Activated naive CD4-positive, alpha-beta T cell treated with anti-CD3 and anti-CD28 coated beads, Interleukin-2, amount 10 ng/mL, durations not matched to agents 7 days and 5 days (primary cell): ENCODE results near the gene RNF175.

Experiments
- CTCF ChIA-PET: fragments of 350-600 bp; sonication (Branson Sonifier 250); formaldehyde crosslinking; loops from one replicate; lab custom pipeline; 2021; ENCODE audit warnings: antibody characterized with exemption; lab: Charles Lee
- DNase-seq: peaks from one replicate; pipeline ENCODE4 v3.0.0-alpha.2; 2020
- H3K27ac Mint-ChIP-seq: one replicate; pipeline ENCODE4 v1.8.0; 2021; ENCODE audit warnings: mild to moderate bottlenecking, moderate library complexity, mixed read lengths
- H3K27me3 Mint-ChIP-seq: one replicate; pipeline ENCODE4 v1.8.0; 2021; ENCODE audit warnings: mild to moderate bottlenecking, mixed read lengths
- H3K36me3 Mint-ChIP-seq: one replicate; pipeline ENCODE4 v1.8.0; 2021; ENCODE audit warnings: mixed read lengths
- H3K4me1 Mint-ChIP-seq: one replicate; pipeline ENCODE4 v1.8.0; 2021; ENCODE audit warnings: mixed read lengths
- H3K4me3 Mint-ChIP-seq: one replicate; pipeline ENCODE4 v1.8.0; 2021; ENCODE audit warnings: mild to moderate bottlenecking, moderate library complexity, mixed read lengths
- H3K9me3 Mint-ChIP-seq: one replicate; pipeline ENCODE4 v1.8.0; 2021; ENCODE audit warnings: mixed read lengths

RNF175 gene

DNA sequence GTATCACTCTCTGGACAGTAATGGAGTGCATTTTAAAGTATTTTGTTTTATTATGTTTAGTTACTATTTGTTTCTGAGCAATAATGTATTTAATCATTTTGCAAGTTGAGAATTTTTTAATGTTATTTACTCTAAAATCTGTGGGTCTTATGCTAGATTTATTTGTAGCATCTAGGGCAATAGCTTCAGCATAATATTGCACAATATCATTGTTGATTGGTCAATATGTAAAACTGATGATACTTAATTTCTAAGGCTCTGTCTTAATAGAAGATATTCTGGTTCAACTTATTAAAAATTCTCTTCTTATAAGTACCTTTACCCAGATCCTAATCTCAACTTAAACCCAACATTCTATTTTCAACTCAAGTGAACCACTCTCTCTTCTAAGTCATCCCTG lies 17.6 kb upstream of the RNF175 start:
- DNase-seq: no peak
- Mint-ChIP-seq H3K27ac (no peak overlapping the region), H3K36me3 (no peaks in the 10 kb centered on the region), H3K4me1 (no peaks in the 10 kb centered on the region), H3K9me3 (no peaks in the 10 kb centered on the region), H3K4me3 (no peak overlapping the region), H3K27me3 (peaks cover 33% of the 10 kb centered on the region)
- CTCF ChIA-PET: interaction anchor here (1.0 kb wide), 1 partner anchor 8 kb away, joined by 4 read pairs; no protein-coding TSS in a partner anchor

DNA sequence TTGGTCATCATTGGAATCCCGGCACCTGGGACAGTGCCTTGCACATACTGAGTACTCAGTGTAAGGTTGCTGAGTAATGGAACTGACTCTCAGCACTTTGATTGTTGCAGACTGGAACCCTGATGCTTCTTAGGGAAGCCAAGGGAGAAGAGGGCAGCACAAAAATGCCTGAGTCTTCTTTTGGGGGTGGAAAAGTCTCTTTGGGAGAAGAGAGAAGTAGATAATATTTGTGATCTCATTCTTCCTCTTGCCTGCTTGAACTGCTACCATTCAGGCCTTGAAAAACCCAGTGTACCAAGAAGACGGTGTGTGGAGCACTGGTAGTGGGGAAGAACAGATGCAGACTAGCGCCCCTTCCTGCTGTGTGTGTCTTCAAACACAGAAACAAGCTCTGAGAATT lies 16.8 kb upstream of the RNF175 start:
- Mint-ChIP-seq H3K4me1 (no peaks in the 10 kb centered on the region), H3K36me3 (no peaks in the 10 kb centered on the region), H3K27me3 (peaks cover 33% of the 10 kb centered on the region), H3K27ac (no peak overlapping the region), H3K9me3 (no peaks in the 10 kb centered on the region), H3K4me3 (no peak overlapping the region)
- CTCF ChIA-PET: interaction anchor here (1.0 kb wide), 1 partner anchor 9 kb away, joined by 4 read pairs; no protein-coding TSS in a partner anchor
- no peak for DNase-seq

DNA sequence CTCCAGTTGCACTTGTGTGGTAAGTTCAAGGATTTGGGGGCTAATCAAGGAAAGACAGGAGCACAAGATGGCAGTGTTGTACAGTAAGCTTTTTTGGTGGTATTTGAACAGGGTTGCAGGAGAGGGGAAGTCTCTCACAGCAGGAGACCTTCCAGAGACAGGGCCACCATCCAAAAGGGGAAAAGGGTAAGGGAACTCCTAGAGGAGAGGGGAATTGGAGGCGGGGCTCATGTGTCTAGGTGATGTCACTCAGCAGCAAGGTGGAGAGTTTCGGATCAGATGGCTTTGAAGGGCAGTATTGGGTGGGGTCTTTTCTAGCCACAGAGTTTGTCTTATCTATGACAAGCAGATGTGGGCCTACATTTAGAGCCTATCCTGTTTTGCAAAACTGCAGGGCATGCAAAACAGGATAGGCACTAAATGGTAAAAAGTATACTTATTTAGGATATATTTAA lies 13.4 kb upstream of the RNF175 start:
- H3K4me1 Mint-ChIP-seq: no peaks in the 10 kb centered on the region
- no peaks in the 10 kb centered on the region for H3K9me3 Mint-ChIP-seq
- H3K36me3 Mint-ChIP-seq: no peaks in the 10 kb centered on the region
- no peak overlapping the region for H3K27ac Mint-ChIP-seq
- H3K27me3 Mint-ChIP-seq: peaks cover 20% of the 10 kb centered on the region
- H3K4me3 Mint-ChIP-seq: no peak overlapping the region
- CTCF ChIA-PET: no interaction called here
- DNase-seq: no peak

DNA sequence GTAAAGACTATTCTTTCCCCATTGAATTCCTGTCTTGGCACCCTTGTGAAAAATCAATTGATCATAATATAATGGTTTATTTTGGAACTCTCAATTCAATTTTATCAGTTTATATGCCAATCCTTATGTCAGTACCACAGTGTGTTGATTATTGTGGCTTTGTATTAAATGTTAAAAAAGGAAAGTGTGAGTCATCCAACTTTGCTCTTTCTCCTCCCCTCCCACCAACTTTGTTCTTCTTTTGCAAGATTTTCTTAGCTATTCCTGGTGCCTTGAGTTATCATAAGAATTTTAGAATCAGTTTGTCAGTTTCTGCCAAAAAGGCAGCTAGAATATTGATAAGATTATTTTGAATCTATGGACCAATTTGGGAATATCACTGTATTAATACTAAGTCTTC lies 11.2 kb upstream of the RNF175 start:
- Mint-ChIP-seq H3K9me3 (no peaks in the 10 kb centered on the region), H3K27ac (no peak overlapping the region), H3K4me3 (no peak overlapping the region), H3K27me3 (peaks cover 11% of the 10 kb centered on the region), H3K36me3 (no peaks in the 10 kb centered on the region), H3K4me1 (no peaks in the 10 kb centered on the region)
- CTCF ChIA-PET: no interaction called here
- DNase-seq: no peak

DNA sequence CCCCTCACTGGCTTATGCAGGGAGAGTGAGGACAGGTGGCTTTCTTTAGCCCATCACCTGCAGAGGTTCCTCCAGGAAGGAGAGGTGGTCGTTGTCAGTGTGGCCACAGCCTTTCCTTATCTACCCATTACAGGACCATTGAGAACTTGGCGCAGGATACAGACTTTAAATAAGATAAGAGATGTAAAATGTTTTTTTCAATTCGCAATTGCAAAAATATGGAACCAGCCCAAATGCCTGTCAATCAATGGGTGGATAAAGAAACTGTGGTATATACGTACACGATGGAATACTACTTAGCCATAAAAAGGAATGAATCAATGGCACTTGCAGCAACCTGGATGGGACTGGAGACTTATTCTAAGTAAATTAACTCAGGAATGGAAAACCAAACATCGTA lies 6.9 kb upstream of the RNF175 start:
- H3K4me1 Mint-ChIP-seq: no peaks in the 10 kb centered on the region
- no peak overlapping the region for H3K27ac Mint-ChIP-seq
- H3K9me3 Mint-ChIP-seq: no peaks in the 10 kb centered on the region
- CTCF ChIA-PET: no interaction called here
- DNase-seq: no peak
- H3K27me3 Mint-ChIP-seq: peaks cover 10% of the 10 kb centered on the region
- no peak overlapping the region for H3K4me3 Mint-ChIP-seq
- no peaks in the 10 kb centered on the region for H3K36me3 Mint-ChIP-seq

DNA sequence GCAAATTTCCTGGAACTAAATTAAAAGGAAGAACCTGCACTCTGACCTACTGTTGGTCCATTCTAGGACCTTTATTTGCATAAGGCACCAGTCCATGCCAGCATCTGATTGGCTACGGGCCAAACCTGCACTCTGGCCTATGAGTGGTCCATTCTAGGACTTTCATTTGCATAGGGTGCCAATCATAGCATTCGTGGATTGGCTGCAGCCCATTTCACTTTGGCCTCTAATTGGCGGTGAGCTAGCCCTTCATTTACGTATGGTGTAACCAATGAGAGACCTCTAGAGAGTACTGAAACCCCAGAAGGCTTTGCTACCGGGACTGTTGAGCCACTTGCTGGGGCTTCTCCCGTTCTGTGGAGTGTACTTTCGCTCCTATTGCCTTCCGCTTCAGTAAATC lies 6.1 kb upstream of the RNF175 start:
- Mint-ChIP-seq H3K27ac (no peak overlapping the region), H3K36me3 (no peaks in the 10 kb centered on the region), H3K27me3 (peaks cover 13% of the 10 kb centered on the region), H3K4me1 (no peaks in the 10 kb centered on the region), H3K4me3 (no peak overlapping the region), H3K9me3 (no peaks in the 10 kb centered on the region)
- CTCF ChIA-PET: no interaction called here
- no peak for DNase-seq

DNA sequence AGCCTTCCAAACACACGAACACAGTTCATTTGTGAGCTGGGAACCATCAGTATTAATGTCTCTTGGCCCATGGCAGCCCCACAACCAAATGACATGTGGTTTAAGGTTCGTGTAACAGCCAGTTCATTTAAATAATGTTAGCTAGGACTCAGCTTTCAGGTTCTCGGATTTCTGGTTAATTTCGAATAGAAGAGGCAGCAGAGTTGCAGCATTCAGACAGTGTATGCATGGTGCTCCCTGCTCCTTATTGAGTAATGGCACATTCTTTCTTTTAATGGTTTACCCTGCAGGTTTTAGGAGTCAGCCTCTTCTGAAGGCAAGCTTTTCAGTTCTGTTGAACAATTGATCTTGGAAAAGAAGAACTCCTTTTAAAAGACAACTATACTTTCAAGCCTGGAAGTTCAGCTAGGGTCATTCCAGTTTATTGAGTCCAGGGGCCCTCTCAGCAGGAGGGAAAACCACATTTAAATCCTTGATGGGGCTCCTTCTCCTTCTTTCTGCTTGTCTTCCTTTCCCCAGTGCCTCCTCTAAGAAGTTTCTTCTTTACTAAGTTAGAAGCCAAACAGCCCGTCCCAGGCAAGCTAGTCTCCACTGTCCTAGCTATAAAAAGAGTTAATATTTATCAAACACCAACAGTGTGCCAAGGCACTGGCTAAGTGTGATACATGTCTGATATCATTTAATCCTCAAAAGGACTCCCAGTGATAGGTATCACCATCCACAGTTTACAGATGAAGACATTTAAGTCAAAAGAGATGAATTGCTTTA lies 5.0 kb upstream of the RNF175 start:
- Mint-ChIP-seq H3K27me3 (peaks cover 23% of the 10 kb centered on the region), H3K4me1 (no peaks in the 10 kb centered on the region), H3K9me3 (no peaks in the 10 kb centered on the region), H3K27ac (no peak overlapping the region), H3K36me3 (no peaks in the 10 kb centered on the region), H3K4me3 (no peak overlapping the region)
- CTCF ChIA-PET: interaction anchor here (1.1 to 2.4 kb wide), 2 partner anchors 116 to 120 kb away, joined by 4 to 11 read pairs; no protein-coding TSS in a partner anchor
- DNase-seq: no peak

DNA sequence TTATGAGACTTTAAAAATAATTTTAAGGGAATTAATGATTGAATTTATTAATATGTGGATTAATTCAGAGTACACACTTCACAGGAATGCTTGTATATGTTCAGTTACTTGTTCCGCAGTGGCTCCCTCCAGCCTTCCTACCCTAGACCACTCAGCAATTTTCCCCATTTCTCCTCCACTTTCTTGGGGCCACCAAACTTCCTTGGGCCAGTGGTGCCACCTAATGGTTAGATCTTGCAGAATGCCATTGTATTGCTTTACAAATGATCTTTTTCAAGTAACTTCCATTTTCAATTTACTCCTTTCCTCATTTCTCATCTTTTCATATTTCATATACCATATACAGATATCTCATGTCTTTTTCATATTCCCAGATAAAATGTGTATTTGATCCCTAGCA lies 3.6 kb upstream of the RNF175 start:
- Mint-ChIP-seq H3K9me3 (no peaks in the 10 kb centered on the region), H3K4me1 (peaks cover 4% of the 10 kb centered on the region), H3K4me3 (no peak overlapping the region), H3K27me3 (peaks cover 35% of the 10 kb centered on the region), H3K36me3 (no peaks in the 10 kb centered on the region), H3K27ac (no peak overlapping the region)
- CTCF ChIA-PET: interaction anchor here (0.8 to 2.4 kb wide), 3 partner anchors 13 to 119 kb away, joined by 3 to 11 read pairs (median 4); no protein-coding TSS in a partner anchor
- DNase-seq: peak; percentile 32

DNA sequence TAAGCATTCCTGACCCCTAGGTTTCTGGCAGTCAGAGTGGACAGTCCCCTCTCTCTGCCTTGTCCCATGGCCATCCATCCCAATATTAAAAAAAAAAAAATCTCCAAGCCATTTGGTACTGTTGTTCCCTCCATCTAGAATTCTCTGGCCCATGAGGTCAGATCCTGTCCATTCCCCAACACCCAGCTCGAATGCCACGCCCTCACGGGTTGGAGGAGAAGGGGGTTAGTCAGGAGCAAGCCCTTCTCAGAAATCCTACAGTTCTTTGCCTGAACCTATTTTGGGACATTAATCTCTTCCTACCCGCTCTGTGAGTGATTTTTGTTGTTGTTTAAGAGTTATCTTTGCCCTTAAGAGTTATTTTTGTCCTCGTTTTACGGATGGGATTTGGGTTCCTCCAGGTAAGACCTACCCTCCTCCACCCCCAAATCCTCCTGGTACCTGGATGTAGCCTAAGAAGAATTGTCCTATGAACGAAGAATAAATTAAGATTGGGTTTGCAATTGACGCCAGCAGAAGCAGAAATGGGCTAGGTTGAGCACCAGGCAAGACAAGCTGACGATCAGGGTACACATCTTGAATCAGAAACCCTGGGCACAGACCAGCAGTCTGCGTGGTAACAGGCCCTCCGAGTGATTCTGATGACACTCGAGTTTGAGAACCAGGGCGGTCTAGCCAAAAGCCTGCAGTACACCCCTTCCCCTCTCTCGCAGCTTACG lies 977 bp downstream of the RNF175 start:
- DNase-seq: no peak
- H3K4me1 Mint-ChIP-seq: peaks cover 13% of the 10 kb centered on the region
- no peaks in the 10 kb centered on the region for H3K36me3 Mint-ChIP-seq
- H3K9me3 Mint-ChIP-seq: no peaks in the 10 kb centered on the region
- no peak overlapping the region for H3K27ac Mint-ChIP-seq
- CTCF ChIA-PET: no interaction called here
- peaks cover 44% of the 10 kb centered on the region for H3K27me3 Mint-ChIP-seq
- H3K4me3 Mint-ChIP-seq: peak overlapping the region; percentile 37

DNA sequence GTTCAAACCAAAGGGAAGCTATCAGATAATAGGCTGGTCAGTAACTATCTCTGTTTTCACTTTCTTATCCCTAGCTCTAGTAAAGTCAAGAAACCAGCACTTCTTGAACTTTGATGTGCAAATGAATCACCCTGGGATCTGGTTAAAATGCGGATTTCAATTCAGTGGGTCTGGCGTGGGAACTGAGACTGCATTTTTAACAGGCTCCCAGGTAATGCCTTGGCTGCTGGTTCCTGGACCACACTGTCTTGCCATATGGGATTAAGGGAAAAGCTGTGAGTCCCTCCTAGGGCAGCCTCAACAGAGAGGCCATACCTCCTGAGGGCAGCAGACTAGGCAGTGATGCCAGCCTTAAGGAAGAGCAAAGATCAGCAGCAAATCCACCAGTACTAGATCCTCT lies 1.7 kb downstream of the RNF175 start:
- H3K4me1 Mint-ChIP-seq: peaks cover 13% of the 10 kb centered on the region
- H3K9me3 Mint-ChIP-seq: no peaks in the 10 kb centered on the region
- CTCF ChIA-PET: no interaction called here
- H3K4me3 Mint-ChIP-seq: peak overlapping the region; percentile 37
- peaks cover 40% of the 10 kb centered on the region for H3K27me3 Mint-ChIP-seq
- no peak overlapping the region for H3K27ac Mint-ChIP-seq
- H3K36me3 Mint-ChIP-seq: no peaks in the 10 kb centered on the region
- DNase-seq: no peak

DNA sequence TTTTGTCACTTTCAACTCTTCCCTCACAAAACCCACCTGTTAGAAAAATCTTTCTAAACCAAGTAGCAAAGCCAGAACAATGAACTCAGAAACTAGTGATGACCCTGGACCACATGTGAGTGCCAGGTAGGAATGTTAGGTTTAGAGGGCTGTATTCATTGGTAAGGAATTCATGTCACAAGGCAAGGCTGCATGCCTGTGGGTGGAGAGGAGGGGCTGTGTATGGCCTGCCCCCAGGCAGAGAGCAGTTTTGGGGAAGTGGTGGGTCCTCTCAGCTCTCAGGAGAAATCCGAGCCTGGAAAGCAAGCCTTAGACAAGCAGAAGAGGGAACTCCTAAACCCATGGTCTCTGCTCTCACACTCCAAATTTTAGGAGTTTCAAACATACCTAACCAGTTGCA lies 2.4 kb downstream of the RNF175 start:
- no peak overlapping the region for H3K4me3 Mint-ChIP-seq
- DNase-seq: no peak
- H3K36me3 Mint-ChIP-seq: no peaks in the 10 kb centered on the region
- no peak overlapping the region for H3K27ac Mint-ChIP-seq
- CTCF ChIA-PET: interaction anchor here (1.1 kb wide), 1 partner anchor 51 kb away, joined by 4 read pairs; no protein-coding TSS in a partner anchor
- H3K9me3 Mint-ChIP-seq: no peaks in the 10 kb centered on the region
- H3K4me1 Mint-ChIP-seq: peaks cover 13% of the 10 kb centered on the region
- H3K27me3 Mint-ChIP-seq: peaks cover 40% of the 10 kb centered on the region

DNA sequence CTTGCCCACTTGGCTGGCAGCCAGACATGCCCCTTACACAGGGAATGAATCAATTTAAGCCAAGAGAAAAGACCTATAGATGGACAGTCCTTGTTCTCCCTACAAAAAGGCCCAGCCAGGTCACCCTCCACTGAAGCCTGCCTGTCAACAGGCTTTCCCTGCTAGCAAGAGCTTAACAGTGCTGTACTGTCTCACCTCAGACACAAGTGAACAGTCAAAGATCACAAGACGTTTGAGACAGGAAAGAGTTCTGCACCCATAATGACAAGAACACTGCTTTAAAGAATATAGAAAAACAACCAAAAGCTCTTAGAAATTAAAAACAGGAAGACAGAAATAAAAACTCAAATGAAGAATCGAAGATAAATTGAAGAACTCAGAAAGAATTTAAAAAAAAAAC lies 4.6 kb downstream of the RNF175 start:
- CTCF ChIA-PET: no interaction called here
- Mint-ChIP-seq H3K36me3 (no peaks in the 10 kb centered on the region), H3K27ac (no peak overlapping the region), H3K27me3 (peaks cover 28% of the 10 kb centered on the region), H3K4me3 (no peak overlapping the region), H3K4me1 (peaks cover 15% of the 10 kb centered on the region), H3K9me3 (no peaks in the 10 kb centered on the region)
- no peak for DNase-seq

DNA sequence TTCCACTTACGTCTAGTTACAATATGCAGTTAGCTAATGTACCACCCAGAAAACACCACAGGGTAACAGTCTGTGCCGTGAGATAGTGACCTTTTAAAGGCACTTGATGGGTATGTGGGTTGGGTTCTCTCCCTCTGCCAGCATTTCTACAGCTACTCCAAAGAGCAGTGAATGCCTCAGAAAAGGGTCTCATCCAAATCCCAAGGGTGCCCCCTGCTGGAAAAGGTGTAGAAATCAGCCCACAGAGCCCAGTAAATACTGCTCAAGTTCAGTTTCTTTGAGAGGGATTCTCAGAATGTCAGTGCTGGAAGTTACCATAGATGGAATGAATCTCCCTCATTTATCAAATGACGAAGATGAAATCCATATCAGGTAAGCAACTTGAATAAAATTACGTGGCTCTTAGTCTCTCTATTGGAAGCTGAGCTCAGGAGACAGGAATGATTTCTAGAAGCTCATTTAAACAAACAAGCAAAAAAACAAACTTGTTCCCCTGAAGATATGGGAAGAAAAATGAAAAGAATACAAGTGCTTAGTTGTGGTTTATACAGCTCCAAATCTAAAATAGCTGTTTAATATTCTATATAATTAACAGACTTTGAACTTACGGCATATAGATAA lies 9.5 kb downstream of the RNF175 start:
- Mint-ChIP-seq H3K4me1 (peaks cover 10% of the 10 kb centered on the region), H3K27ac (no peak overlapping the region), H3K27me3 (peaks cover 10% of the 10 kb centered on the region), H3K36me3 (no peaks in the 10 kb centered on the region), H3K9me3 (no peaks in the 10 kb centered on the region), H3K4me3 (no peak overlapping the region)
- peak; percentile 80 for DNase-seq
- CTCF ChIA-PET: interaction anchor here (0.6 to 5.5 kb wide), 31 partner anchors 8 to 607 kb away, joined by 3 to 70 read pairs (median 4); partner anchors contain the start of genes MND1 and TMEM131L

DNA sequence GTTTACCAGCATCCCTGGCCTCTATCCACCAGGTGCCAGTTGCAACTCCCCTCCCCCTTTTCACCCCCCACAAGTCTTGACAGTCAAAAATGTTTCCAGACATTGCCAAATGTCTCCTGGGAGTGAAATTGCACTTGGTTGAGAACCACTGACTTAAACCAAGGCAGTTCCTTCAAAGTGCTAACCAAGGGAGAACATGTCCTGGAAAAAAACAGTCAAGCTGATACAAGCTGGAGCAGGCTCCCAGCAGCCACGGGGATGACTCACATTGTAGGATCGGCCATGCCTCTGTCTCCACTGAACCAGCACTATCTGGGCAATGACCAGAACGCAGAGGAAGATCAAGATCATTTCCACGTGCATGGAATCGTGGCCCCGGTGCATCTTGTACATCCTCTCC lies 11.4 kb downstream of the RNF175 start:
- H3K27ac Mint-ChIP-seq: no peak overlapping the region
- CTCF ChIA-PET: interaction anchor here (2.1 to 5.5 kb wide), 4 partner anchors 98 to 605 kb away, joined by 8 to 70 read pairs (median 26); no protein-coding TSS in a partner anchor

More for the DNA sequence above, 11.4 kb downstream of the RNF175 start:
- Mint-ChIP-seq H3K4me3 (no peak overlapping the region), H3K27me3 (peaks cover 10% of the 10 kb centered on the region), H3K9me3 (no peaks in the 10 kb centered on the region), H3K4me1 (peaks cover 6% of the 10 kb centered on the region), H3K36me3 (no peaks in the 10 kb centered on the region)
- no peak for DNase-seq
